HG03565 (cell line): ENCODE measurements around the gene MMP14.
"Not testable (repeated sequence)": the region's sequence is repeated elsewhere in the genome, so short reads cannot be mapped to it uniquely, and the experiment has no call there.

Source experiments
- ATAC-seq: cut with Tn5 transposase; IDR thresholded peaks from one replicate; pipeline ENCODE4 v1.9.1; 2021; ENCODE audit warnings: mild to moderate bottlenecking, moderate library complexity; ENCODE audit not compliant: unreplicated experiment

Gene MMP14

GRCh38 chr14:22841769-22842168, 5.4 kb downstream of the MMP14 start:
- ATAC-seq = no peak

GRCh38 chr14:22842211-22843122, 6.1 kb downstream of the MMP14 start:
- ATAC-seq = no peak

GRCh38 chr14:22843123-22843925, 6.9 kb downstream of the MMP14 start:
- ATAC-seq = no peak

GRCh38 chr14:22844221-22845102, 8.1 kb downstream of the MMP14 start:
- no peak for ATAC-seq

GRCh38 chr14:22845103-22845394, 8.7 kb downstream of the MMP14 start:
- no peak for ATAC-seq

- ATAC-seq = no peak
Observed at GRCh38 chr14:22845821-22846625, 9.6 kb downstream of the MMP14 start.

- ATAC-seq = no peak
Observed at GRCh38 chr14:22846811-22847307, 10.5 kb downstream of the MMP14 start.

- no peak for ATAC-seq
Observed at GRCh38 chr14:22847661-22848341, 11.4 kb downstream of the MMP14 start.

GRCh38 chr14:22848351-22849164, 12.2 kb downstream of the MMP14 start:
- ATAC-seq = no peak

GRCh38 chr14:22849212-22849819, 12.9 kb downstream of the MMP14 start:
- no peak for ATAC-seq

GRCh38 chr14:22850944-22851764, 14.8 kb downstream of the MMP14 start:
- ATAC-seq = no peak

- ATAC-seq = not testable (repeated sequence)
Observed at GRCh38 chr14:22852178-22852577, 15.8 kb downstream of the MMP14 start.

GRCh38 chr14:22852599-22852939, 16.2 kb downstream of the MMP14 start:
- ATAC-seq = no peak

GRCh38 chr14:22852940-22853767, 16.8 kb downstream of the MMP14 start:
- peak; percentile 75 for ATAC-seq

- ATAC-seq = not testable (repeated sequence)
Observed at GRCh38 chr14:22854296-22854695, 17.9 kb downstream of the MMP14 start.

GRCh38 chr14:22854963-22855724, 18.8 kb downstream of the MMP14 start:
- ATAC-seq = no peak
